Kidney (tissue), 14 donors: ENCODE results near the gene CA4. TPM values are rescaled to one million over a fixed set of nuclear protein-coding genes. Genes with fewer than 3 reads are reported as not detected.

Experiments
- DNase-seq, 5 donors: peaks; one replicate each; pipeline ENCODE4 v3.0.0-alpha.2; 2013 to 2020
- FAIRE-seq: peaks from 2 replicates; lab custom pipeline; 2012; peaks lifted over from hg19 to GRCh38; lab: Jason Lieb, UNC
- H3K27ac ChIP-seq, 2 donors: one replicate each; pipeline ENCODE4 v1.7.0; 2013; ENCODE audit warnings: low read depth in 2 of 2, low read length in 2 of 2, inconsistent platforms in 1 of 2
- H3K27me3 ChIP-seq: one replicate; pipeline ENCODE4 v1.7.1; 2013; ENCODE audit warnings: low read length, inconsistent platforms; ENCODE audit not compliant: control insufficient read depth, insufficient read depth
- H3K36me3 ChIP-seq, 3 donors: one replicate each; pipeline versions ENCODE4 v1.7.0 to v1.7.1; 2013; ENCODE audit warnings: low read length in 3 of 3, control low read depth in 1 of 3, inconsistent platforms in 1 of 3; ENCODE audit not compliant: insufficient read depth in 3 of 3, control insufficient read depth in 2 of 3
- H3K4me1 ChIP-seq, 3 donors: one replicate each; pipeline versions ENCODE4 v1.7.0 to v1.7.1; 2013; ENCODE audit warnings: low read length in 3 of 3, inconsistent platforms in 1 of 3, low read depth in 1 of 3; ENCODE audit not compliant: control insufficient read depth in 2 of 3, insufficient read depth in 2 of 3
- H3K4me3 ChIP-seq, 3 donors: one replicate each; pipeline versions ENCODE4 v1.7.0 to v1.8.1; 2013; ENCODE audit warnings: low read length in 3 of 3, control low read depth in 1 of 3, inconsistent platforms in 1 of 3
- H3K9ac ChIP-seq, 3 donors: one replicate each; pipeline versions ENCODE4 v1.7.0 to v1.7.1; 2013; ENCODE audit warnings: low read length in 3 of 3, control low read depth in 1 of 3, inconsistent platforms in 1 of 3
- H3K9me3 ChIP-seq, 3 donors: one replicate each; pipeline versions ENCODE4 v1.7.0 to v1.7.1; 2013; ENCODE audit warnings: low read length in 3 of 3, control low read depth in 1 of 3, inconsistent platforms in 1 of 3; ENCODE audit not compliant: control insufficient read depth in 2 of 3, insufficient read depth in 1 of 3
- intact Hi-C: fragments of 100-400 bp; cut with DNase I; formaldehyde crosslinking; loops from one replicate; pipeline ENCODE4 v1.11.1; 2022
- polyA plus RNA-seq: library from polyadenylated mRNA; stranded (reverse); fragments of 350-450 nt; fragmentation: Illumina TruSeq; extraction: RNeasy Lipid Tissue Mini Kit (QIAGEN cat#74804); gene quantifications from one replicate; pipeline ENCODE4 v1.2.3, GENCODE V29; 2014; ENCODE audit warnings: low read depth, low replicate concordance; ENCODE audit not compliant: insufficient read depth
- total RNA-seq: library from RNA; stranded (reverse); fragmentation: NEBNext Ultra II Directional; extraction: Animal tissue kit (Norgen Biotek cat#: 25700); gene quantifications from one replicate; pipeline ENCODE4 v1.2.1, GENCODE V29; 2021
- TF ChIP-seq, protein P1 (sequence below): IDR thresholded peaks from 3 replicates; pipeline ENCODE4 v1.5.1; 2012; ENCODE audit warnings: mild to moderate bottlenecking, moderate library complexity, borderline replicate concordance; ENCODE audit not compliant: insufficient read depth; ENCODE audit errors: extremely low read depth
- donor health status: control.
- donor health status: control.
- donor health status: control.
- donor health status: control.
- donor health status: control.
- donor health status: DM: yes; HTN: yes; CAD: no.
- donor health status: Normal renal cell carcinoma (clear cell type).

Gene CA4
- total and polyA plus RNA-seq, 2 donors from 2014 or later, result 25.3 to 102 TPM

DNA sequence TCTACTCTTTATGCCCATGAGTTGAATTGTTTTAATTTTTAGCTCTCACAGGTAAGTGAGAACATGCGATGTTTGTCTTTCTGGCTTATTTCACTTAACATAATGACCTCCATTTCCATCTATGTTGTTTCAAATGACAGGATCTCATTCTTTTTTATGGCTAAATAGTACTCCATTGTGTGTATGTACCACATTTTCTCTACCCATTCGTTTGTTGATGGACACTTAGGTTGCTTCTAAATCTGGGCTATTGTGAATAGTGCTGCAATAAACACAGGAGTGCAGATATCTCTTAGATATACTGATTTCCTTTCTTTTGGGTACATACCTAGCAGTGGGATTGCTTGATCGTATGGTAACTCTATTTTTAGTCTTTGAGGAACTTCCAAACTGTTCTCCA, 19.3 kb upstream of the CA4 start:
- H3K27me3 ChIP-seq, result no peaks in the 10 kb centered on the region
- TF ChIP-seq, protein P1, sequence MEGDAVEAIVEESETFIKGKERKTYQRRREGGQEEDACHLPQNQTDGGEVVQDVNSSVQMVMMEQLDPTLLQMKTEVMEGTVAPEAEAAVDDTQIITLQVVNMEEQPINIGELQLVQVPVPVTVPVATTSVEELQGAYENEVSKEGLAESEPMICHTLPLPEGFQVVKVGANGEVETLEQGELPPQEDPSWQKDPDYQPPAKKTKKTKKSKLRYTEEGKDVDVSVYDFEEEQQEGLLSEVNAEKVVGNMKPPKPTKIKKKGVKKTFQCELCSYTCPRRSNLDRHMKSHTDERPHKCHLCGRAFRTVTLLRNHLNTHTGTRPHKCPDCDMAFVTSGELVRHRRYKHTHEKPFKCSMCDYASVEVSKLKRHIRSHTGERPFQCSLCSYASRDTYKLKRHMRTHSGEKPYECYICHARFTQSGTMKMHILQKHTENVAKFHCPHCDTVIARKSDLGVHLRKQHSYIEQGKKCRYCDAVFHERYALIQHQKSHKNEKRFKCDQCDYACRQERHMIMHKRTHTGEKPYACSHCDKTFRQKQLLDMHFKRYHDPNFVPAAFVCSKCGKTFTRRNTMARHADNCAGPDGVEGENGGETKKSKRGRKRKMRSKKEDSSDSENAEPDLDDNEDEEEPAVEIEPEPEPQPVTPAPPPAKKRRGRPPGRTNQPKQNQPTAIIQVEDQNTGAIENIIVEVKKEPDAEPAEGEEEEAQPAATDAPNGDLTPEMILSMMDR, result no peak
- DNase-seq (no peak), FAIRE-seq (no peak)
- H3K9me3 ChIP-seq, result no peaks in the 10 kb centered on the region
- no peak overlapping the region for H3K4me3 ChIP-seq
- no peak overlapping the region for H3K27ac ChIP-seq
- H3K4me1 ChIP-seq, result peaks cover 0 to 5% (median 2%) of the 10 kb centered on the region in 3 donors
- intact Hi-C loops, result no loop called here
- no peaks in the 10 kb centered on the region for H3K36me3 ChIP-seq
- H3K9ac ChIP-seq, result no peak overlapping the region

DNA sequence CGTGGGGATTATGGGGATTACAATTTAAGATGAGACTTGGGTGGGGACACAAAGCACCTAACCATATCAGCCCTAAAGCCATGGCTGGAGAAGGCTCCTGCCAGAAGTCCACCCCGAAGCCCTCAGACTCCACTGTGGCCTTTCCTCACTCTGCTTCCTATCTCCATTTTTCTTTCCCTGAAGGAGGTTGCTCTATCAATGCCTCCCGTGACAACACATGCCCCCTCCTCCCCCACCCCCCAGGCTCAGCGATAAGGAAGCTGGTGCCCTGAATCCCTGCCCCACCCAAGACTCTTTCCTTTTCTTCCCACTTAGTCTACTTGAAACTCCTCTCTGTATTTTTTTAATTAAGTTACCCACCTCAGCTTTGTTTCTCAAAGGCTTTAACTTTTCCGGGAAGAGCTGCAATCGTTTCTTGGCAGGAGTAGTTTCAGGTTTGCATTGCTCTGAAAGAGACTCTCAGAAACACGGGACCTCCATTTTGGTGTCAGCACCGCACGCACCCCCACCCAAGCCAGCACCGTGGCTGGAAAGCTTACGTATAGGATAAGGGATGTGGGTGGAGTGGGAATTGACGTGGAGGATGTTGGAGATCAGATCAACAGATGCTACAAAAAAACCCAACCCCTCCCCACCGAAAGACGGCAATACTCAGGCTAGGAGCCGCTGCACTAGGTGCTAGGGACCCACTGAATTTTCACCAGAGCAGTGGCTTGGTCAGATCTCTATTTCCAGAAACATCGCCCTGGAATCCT, 15.2 kb upstream of the CA4 start:
- no peak for FAIRE-seq
- intact Hi-C loops, result no loop called here
- Histone ChIP-seq H3K4me3 (peak overlapping the region; percentile 85 to 94 (median 87)), H3K9ac (peak overlapping the region; percentile 41 to 84 (median 69)), H3K27me3 (peaks cover 15% of the 10 kb centered on the region), H3K27ac (peak overlapping the region in 1 of 2 donors; percentile 54), H3K36me3 (no peaks in the 10 kb centered on the region), H3K9me3 (no peaks in the 10 kb centered on the region), H3K4me1 (peaks cover 0 to 5% (median 3%) of the 10 kb centered on the region in 3 donors)
- peak in 2 of 5 donors; percentile 29 to 38 for DNase-seq
- TF ChIP-seq, protein P1, result no peak

GRCh38 chr17:60135151-60135950, 14.4 kb upstream of the CA4 start:
- no peaks in the 10 kb centered on the region for H3K36me3 ChIP-seq
- H3K9me3 ChIP-seq, result no peaks in the 10 kb centered on the region
- H3K4me3 ChIP-seq, result peak overlapping the region; percentile 85 to 94 (median 87)
- FAIRE-seq (no peak), DNase-seq (peak; percentile 88 to 96 (median 93))
- H3K4me1 ChIP-seq, result peaks cover 0 to 5% (median 4%) of the 10 kb centered on the region in 3 donors
- TF ChIP-seq, protein P1, result peak; percentile 6
- H3K9ac ChIP-seq, result peak overlapping the region; percentile 41 to 84 (median 69)
- intact Hi-C loops, result no loop called here
- peak overlapping the region; percentile 22 to 54 for H3K27ac ChIP-seq
- peaks cover 17% of the 10 kb centered on the region for H3K27me3 ChIP-seq
